Stimulated activated CD4-positive, alpha-beta T cell treated with anti-CD3 and anti-CD28 coated beads, TNF-alpha, amount 100 ng/mL, for 24 hours (primary cell): Measurements from ENCODE around the gene DTL.
"Not testable (repeated sequence)": the region's sequence is repeated elsewhere in the genome, so short reads cannot be mapped to it uniquely, and the experiment has no call there.

Experiments
- DNase-seq, 3 experiments: peaks; one replicate each; pipeline ENCODE4 v3.0.0-alpha.2; 2020; ENCODE audit warnings: low read depth in 3 of 3

Gene DTL, protein sequence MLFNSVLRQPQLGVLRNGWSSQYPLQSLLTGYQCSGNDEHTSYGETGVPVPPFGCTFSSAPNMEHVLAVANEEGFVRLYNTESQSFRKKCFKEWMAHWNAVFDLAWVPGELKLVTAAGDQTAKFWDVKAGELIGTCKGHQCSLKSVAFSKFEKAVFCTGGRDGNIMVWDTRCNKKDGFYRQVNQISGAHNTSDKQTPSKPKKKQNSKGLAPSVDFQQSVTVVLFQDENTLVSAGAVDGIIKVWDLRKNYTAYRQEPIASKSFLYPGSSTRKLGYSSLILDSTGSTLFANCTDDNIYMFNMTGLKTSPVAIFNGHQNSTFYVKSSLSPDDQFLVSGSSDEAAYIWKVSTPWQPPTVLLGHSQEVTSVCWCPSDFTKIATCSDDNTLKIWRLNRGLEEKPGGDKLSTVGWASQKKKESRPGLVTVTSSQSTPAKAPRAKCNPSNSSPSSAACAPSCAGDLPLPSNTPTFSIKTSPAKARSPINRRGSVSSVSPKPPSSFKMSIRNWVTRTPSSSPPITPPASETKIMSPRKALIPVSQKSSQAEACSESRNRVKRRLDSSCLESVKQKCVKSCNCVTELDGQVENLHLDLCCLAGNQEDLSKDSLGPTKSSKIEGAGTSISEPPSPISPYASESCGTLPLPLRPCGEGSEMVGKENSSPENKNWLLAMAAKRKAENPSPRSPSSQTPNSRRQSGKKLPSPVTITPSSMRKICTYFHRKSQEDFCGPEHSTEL

GRCh38 chr1:212035123-212035834 lies at the start of gene DTL, which contains the start of gene INTS7:
DTL (plus strand) TSS chr1:212035748; CDS start chr1:212035891, 143 bp downstream.
INTS7 (minus strand) TSS chr1:212035557; CDS start chr1:212035437, 120 bp downstream.
- peak; percentile 96 to 98 (median 97) for DNase-seq

DNA sequence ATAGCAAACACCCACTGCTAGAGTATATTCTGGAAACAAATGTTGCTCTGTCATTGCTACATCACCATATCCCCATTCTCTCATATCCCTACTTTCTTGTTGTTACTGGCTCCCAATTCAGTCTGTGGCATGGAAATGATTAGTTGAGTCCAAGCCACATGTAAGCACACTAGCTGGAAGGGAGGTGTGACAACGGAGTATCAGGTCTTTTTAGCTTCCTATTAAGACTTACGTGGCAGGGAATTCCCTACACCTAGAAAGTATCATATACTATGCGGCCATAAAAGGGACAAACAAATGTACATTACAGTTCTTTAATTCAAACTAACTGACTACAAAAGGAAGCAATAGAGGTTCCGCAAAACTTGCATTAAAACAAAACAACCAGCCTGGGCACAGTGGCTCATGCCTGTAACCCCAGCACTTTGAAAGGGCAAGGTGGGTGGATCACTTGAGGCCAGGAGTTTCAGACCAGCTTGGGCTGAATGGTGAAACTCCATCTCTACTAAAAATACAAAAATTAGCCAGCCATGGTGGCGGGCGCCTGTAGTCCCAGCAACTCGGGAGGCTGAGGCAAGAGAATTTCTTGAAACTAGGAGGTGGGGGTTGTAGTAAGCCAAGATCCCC lies 48.8 kb upstream of the DTL start:
- no peak for DNase-seq

- no peak for DNase-seq
Observed at GRCh38 chr1:211991695-211992094, 43.9 kb upstream of the DTL start.

DNA sequence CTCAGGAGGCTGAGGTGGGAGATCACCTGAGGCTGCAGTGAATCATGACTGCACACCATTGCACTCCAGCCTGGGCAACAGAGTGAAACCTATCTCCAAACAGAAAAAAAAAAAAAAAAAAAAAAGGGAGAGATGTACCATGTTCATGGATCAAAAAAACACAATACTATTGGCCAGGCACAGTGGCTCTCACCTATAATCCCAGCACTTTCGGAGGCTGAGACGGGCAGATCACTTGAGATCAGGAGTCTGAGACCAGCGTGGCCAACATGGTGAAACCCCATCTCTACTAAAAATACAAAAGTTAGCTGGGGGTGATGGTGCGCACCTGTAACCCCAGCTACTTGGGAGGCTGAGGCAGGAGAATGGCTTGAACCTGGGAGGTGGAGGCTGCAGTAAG lies 38.1 kb upstream of the DTL start:
- not testable (repeated sequence) for DNase-seq

DNA sequence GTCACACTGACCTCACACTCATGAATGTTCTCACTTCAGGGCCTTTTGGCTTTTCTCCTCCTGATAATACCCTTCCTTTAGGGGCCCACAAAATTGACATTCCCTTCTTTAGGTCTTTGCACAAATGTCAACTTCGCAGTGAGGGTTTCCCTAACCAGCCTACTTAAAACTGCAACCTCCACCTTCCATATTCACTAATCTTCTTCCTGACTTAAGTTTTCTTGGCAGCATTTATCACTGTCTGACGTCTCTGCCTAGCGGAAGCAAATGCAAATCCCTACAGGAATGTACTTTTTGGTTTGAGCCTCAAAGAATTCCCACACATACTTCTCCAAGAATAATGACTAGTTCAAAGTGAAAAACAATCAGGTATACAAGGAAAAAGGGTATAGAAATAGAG lies 33.0 kb upstream of the DTL start:
- no peak for DNase-seq

GRCh38 chr1:212004895-212005608 lies 30.5 kb upstream of the DTL start:
- DNase-seq, result no peak

DNA sequence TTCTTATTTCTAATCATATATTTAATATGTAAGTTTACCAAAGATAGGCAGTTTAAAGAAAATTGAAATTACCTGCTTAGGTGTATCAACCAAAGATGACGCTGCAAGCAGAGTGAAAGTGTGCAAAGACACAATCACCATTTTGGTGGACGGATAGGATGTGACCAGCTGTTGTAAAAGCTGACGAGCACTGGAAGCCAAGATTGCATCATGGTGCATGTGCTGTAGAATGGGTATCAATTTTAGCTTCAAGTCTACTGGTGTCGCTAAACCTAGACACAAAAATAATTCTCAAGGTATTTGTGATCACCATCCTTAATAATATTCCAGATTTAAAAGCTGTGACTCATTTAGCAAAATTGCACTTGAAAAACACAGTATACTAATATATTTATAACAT lies 28.4 kb upstream of the DTL start:
- no peak for DNase-seq

GRCh38 chr1:212007886-212008285 lies 27.7 kb upstream of the DTL start:
- no peak for DNase-seq

DNA sequence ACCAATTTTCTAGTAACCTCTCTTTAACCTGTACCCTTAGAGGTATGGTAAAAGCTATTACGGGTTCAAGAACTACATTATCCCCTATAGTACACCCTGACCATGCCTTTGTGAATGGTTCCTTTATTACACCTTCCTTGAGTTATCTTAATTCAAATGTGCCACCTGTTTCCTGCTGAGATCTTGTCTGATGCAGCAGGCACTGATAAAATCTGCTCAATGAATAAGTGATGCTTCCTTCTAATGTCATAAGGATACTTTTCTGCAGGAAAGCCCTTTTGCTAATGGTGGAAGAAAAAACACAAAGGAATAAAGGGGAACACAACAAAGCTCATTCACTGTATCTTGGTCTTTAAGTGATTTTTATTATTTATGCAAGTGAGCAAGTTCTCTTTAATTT lies 26.0 kb upstream of the DTL start:
- DNase-seq, result no peak

GRCh38 chr1:212010004-212010403 lies 25.5 kb upstream of the DTL start:
- no peak for DNase-seq

DNA sequence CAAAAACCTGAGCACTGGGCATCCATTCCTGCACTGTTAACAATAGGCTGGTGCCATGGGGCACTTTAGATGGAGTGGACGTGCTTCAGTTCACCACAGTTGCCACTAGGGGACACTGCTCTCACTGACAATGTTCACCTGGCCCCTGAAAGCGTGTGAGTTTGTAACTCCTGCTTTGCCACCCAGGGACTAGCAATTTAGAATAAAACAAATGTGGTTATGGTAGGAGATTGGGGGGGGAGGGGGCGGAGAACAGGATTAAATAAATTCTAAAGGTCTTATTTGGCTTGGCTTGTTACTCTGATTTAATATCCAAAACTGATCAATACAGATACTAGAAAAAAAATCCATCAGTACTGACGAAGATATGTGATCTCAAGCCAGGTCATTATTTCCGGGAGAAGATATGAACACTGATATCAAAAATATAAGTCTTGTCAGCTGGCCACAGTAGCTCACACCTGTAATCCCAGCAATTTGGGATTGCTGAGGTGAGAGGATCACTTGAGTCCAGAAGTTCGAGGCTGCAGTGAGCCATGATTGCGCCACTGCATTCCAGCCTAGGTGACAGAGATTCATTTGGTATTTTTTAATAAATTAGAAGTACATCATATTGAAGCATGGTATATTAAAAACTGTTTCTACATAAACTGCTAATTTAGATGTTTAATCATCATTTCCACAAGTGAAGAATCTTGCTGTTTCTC lies 23.4 kb upstream of the DTL start:
- DNase-seq, result peak; percentile 32 to 58 (median 49)

DNA sequence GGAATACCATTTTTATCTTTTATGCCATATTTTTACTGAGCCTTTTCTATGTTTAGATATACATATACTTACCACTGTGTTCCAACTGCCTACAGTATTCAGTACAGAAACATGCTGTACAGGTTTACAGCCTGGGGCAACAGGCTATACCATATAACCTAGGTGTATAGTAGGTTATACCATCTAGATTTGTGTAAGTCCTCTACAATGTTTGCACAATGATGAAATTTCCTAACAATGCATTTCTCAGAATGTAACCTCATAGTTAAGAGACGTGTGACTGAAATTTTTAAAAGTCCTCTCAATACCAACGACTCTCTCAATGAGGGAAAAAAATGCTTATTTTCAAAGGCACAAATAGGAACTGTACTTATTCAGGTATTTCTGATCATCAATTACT lies 21.9 kb upstream of the DTL start:
- no peak for DNase-seq

- DNase-seq, result no peak
Observed at GRCh38 chr1:212020975-212021374, 14.6 kb upstream of the DTL start.

GRCh38 chr1:212021563-212021962 lies 14.0 kb upstream of the DTL start:
- no peak for DNase-seq

- DNase-seq, result not testable (repeated sequence)
Observed at GRCh38 chr1:212022908-212023307, 12.6 kb upstream of the DTL start.

- DNase-seq, result no peak
Observed at GRCh38 chr1:212024469-212025149, 10.9 kb upstream of the DTL start.

- DNase-seq, result not testable (repeated sequence)
Observed at GRCh38 chr1:212027727-212028126, 7.8 kb upstream of the DTL start.

- no peak for DNase-seq
Observed at GRCh38 chr1:212030936-212031528, 4.5 kb upstream of the DTL start.

- DNase-seq, result no peak
Observed at GRCh38 chr1:212034516-212035122, 929 bp upstream of the DTL start.
